ENCODE results near the gene RGPD8.

The RGPD8 gene

GRCh38 chr2:112322919-112323318 is 110.5 kb downstream of the RGPD8 start:
- DNase-seq = no peak

- no peak for DNase-seq
Observed at GRCh38 chr2:112321375-112322320, 111.8 kb downstream of the RGPD8 start.

All from SIG-M5 (cell line).